PFSK-1 (cell line): Measurements from ENCODE around the gene TRPC3.

Experiments
- FOXP2 ChIP-seq: optimal IDR thresholded peaks from 2 replicates; pipeline ENCODE3; 2011; ENCODE audit warnings: borderline replicate concordance, control low read depth, inconsistent platforms; ENCODE audit not compliant: insufficient read depth; ENCODE audit errors: extremely low read length, extremely low read depth
- POLR2AphosphoS5 ChIP-seq: IDR thresholded peaks from 2 replicates; pipeline ENCODE4 v1.6.1; 2012; ENCODE audit warnings: low read depth, mild to moderate bottlenecking, control low read depth, low read length, moderate library complexity
- REST ChIP-seq, 2 experiments: IDR thresholded peaks; 2 replicates each; pipeline versions ENCODE4 v1.6.1 to v1.8.0; 2011 to 2012; ENCODE audit warnings: low read depth in 2 of 2, low read length in 2 of 2, control low read depth in 1 of 2, inconsistent platforms in 1 of 2, mild to moderate bottlenecking in 1 of 2, moderate library complexity in 1 of 2; ENCODE audit not compliant: insufficient read depth in 1 of 2
- SIN3A ChIP-seq: IDR thresholded peaks from 2 replicates; pipeline ENCODE4 v1.6.1; 2012; ENCODE audit warnings: mild to moderate bottlenecking, low read length, moderate library complexity, borderline replicate concordance; ENCODE audit not compliant: insufficient read depth
- TAF1 ChIP-seq: IDR thresholded peaks from 2 replicates; pipeline ENCODE4 v1.6.1; 2012; ENCODE audit warnings: low read length, control low read depth, borderline replicate concordance; ENCODE audit not compliant: insufficient read depth

The TRPC3 gene

GRCh38 chr4:121957266-121957665 is 5.4 kb upstream of the TRPC3 start:
- TF ChIP-seq POLR2AphosphoS5 (no peak), TAF1 (no peak), SIN3A (no peak), FOXP2 (no peak), REST (IDR thresholded peaks at IDR 0.05; ENCODE audit: insufficient read depth in 1 of 2, low read depth in 2 of 2, low read length in 2 of 2) (no peak)

GRCh38 chr4:121953860-121954259 is 2.0 kb upstream of the TRPC3 start:
- no peak for TF ChIP-seq TAF1
- no peak for TF ChIP-seq POLR2AphosphoS5
- TF ChIP-seq SIN3A, result no peak
- no peak for TF ChIP-seq FOXP2
- TF ChIP-seq REST (IDR thresholded peaks at IDR 0.05; ENCODE audit: insufficient read depth in 1 of 2, low read depth in 2 of 2, low read length in 2 of 2), result no peak

GRCh38 chr4:121952290-121952689 is 430 bp upstream of the TRPC3 start:
- TF ChIP-seq FOXP2 (no peak), POLR2AphosphoS5 (no peak), TAF1 (no peak), SIN3A (no peak), REST (IDR thresholded peaks at IDR 0.05; ENCODE audit: insufficient read depth in 1 of 2, low read depth in 2 of 2, low read length in 2 of 2) (no peak)

- TF ChIP-seq REST (IDR thresholded peaks at IDR 0.05; ENCODE audit: insufficient read depth in 1 of 2, low read depth in 2 of 2, low read length in 2 of 2), result no peak
- no peak for TF ChIP-seq POLR2AphosphoS5
- TF ChIP-seq SIN3A, result no peak
- TF ChIP-seq FOXP2, result no peak
- TF ChIP-seq TAF1, result no peak
Measured at GRCh38 chr4:121950680-121951520, 960 bp downstream of the TRPC3 start.
